ENCODE data around the gene TOM1.

- no peak for TF ChIP-seq CTCF (IDR thresholded peaks at IDR 0.05)
- TF ChIP-seq E2F6 (IDR thresholded peaks at IDR 0.05; ENCODE audit: borderline replicate concordance, low read depth) = no peak
- no peak for TF ChIP-seq HEYL (CRISPR knock-in tag; IDR thresholded peaks at IDR 0.05)
These were observed at the start of gene TOM1 for GRCh38 chr22:35299673-35300499.
